NT2/D1 (cell line): ENCODE results near the gene TMEM237.

Experiments used
- SUZ12 ChIP-seq: IDR thresholded peaks from 2 replicates; pipeline ENCODE4 v1.6.1; 2011; ENCODE audit not compliant: insufficient read length, insufficient read depth; ENCODE audit errors: extremely low read depth
- YY1 ChIP-seq: IDR thresholded peaks from 2 replicates; pipeline ENCODE4 v1.6.1; 2011; ENCODE audit not compliant: insufficient read length, insufficient read depth
- ZNF274 ChIP-seq: IDR thresholded peaks from 2 replicates; pipeline ENCODE4 v1.6.1; 2011; ENCODE audit warnings: mild to moderate bottlenecking, low read depth, low read length

DNA sequence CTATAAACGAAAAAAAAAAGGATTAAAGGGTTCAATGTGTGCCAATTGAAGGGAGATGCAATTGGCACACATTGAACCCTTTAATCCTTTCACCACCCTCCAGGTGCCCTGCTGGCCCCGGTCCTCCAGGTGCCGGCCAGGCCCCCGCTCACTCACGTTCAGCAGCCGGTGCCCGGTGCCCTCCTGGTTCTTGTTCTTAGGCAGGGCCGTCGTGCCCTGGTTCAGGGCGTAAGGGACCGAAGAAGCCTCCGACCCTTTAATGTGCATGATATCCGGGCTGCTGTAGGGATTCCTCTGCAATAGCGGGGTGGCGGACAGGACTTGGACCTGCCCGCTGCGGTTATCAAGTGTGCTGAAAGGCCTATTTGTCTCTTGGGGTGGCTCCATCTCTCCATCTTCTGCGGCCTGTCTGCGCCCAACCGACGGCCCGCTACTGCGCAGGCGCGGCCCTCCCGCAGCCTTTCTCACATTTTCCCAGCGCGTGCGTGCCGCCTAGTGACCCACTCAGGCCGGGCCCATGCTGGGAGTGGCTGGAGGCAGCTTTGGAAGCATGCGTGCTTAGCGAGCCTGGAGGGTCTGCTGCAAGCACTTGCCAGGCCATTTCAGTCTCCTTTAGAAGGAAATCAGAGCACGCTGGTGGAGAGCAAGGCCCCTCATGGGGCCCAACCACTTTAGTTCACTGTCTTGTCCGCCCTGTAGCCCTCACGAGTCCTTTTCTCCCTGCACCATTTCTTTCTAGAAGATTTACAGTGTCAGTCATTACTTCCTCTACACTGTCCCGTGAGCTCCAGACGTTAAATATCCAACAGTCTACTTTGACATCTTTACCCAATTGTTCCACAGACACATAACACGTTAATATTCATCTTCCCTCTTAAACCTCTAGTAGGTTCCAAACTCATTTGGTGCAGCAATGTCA is 24.3 kb downstream of the TMEM237 start:
- no peak for TF ChIP-seq YY1
- TF ChIP-seq SUZ12 = no peak
- no peak for TF ChIP-seq ZNF274
